Trophoblast cell (in vitro differentiated cells and primary cell): ENCODE measurements around the gene ADARB1.

ENCODE experiments used
- DNase-seq, 2 donors: peaks; one replicate each; pipeline ENCODE4 v3.0.0-alpha.2; 2016
- H2AFZ ChIP-seq: 2 replicates; pipeline ENCODE4 v1.6.1; 2013; ENCODE audit warnings: low read length, moderate library complexity, mild to moderate bottlenecking; ENCODE audit not compliant: insufficient read depth, poor library complexity
- H2AK5ac ChIP-seq: 2 replicates; pipeline ENCODE4 v1.6.1; 2013; ENCODE audit warnings: mild to moderate bottlenecking, low read length
- H2BK120ac ChIP-seq: 2 replicates; pipeline ENCODE4 v1.6.1; 2013; ENCODE audit warnings: low read length, mild to moderate bottlenecking, moderate library complexity; ENCODE audit not compliant: insufficient read depth, poor library complexity
- H2BK12ac ChIP-seq: 2 replicates; pipeline ENCODE4 v1.6.1; 2013; ENCODE audit warnings: mild to moderate bottlenecking, low read length, moderate library complexity
- H2BK5ac ChIP-seq: 2 replicates; pipeline ENCODE4 v1.6.1; 2013; ENCODE audit warnings: low read length, low read depth, moderate library complexity, mild to moderate bottlenecking; ENCODE audit not compliant: poor library complexity
- H3K14ac ChIP-seq: 2 replicates; pipeline ENCODE4 v1.6.1; 2013; ENCODE audit warnings: mild to moderate bottlenecking, low read length
- H3K18ac ChIP-seq: 2 replicates; pipeline ENCODE4 v1.6.1; 2013; ENCODE audit warnings: mild to moderate bottlenecking, low read length
- H3K23ac ChIP-seq: 2 replicates; pipeline ENCODE4 v1.6.1; 2013; ENCODE audit warnings: low read length
- H3K27ac ChIP-seq: 2 replicates; pipeline ENCODE4 v1.5.1; 2013; ENCODE audit warnings: low read depth, mild to moderate bottlenecking, inconsistent platforms, low read length, moderate library complexity
- H3K27me3 ChIP-seq: 2 replicates; pipeline ENCODE4 v1.6.1; 2013; ENCODE audit warnings: inconsistent platforms, mild to moderate bottlenecking, low read length, moderate library complexity; ENCODE audit not compliant: insufficient read depth
- H3K36me3 ChIP-seq, 2 experiments: 1 replicate in 1 of 2; 2 replicates in 1 of 2; pipeline ENCODE4 v1.6.1; 2013; ENCODE audit warnings: low read length in 2 of 2, mild to moderate bottlenecking in 2 of 2, moderate library complexity in 1 of 2; ENCODE audit not compliant: insufficient read depth in 2 of 2, control insufficient read depth in 1 of 2
- H3K4ac ChIP-seq: 2 replicates; pipeline ENCODE4 v1.6.1; 2013; ENCODE audit warnings: low read depth, mild to moderate bottlenecking, low read length, moderate library complexity
- H3K4me1 ChIP-seq, 2 experiments: 1 replicate in 1 of 2; 2 replicates in 1 of 2; pipeline ENCODE4 v1.6.1; 2013; ENCODE audit warnings: low read length in 2 of 2, mild to moderate bottlenecking in 2 of 2, moderate library complexity in 1 of 2; ENCODE audit not compliant: insufficient read depth in 2 of 2, control insufficient read depth in 1 of 2
- H3K4me2 ChIP-seq: 2 replicates; pipeline ENCODE4 v1.6.1; 2013; ENCODE audit warnings: inconsistent platforms, mild to moderate bottlenecking, low read length, moderate library complexity
- H3K4me3 ChIP-seq: 2 replicates; pipeline ENCODE4 v1.5.1; 2013; ENCODE audit warnings: mild to moderate bottlenecking, low read depth, low read length, inconsistent platforms
- H3K79me1 ChIP-seq: one replicate; pipeline ENCODE4 v1.6.1; 2013; ENCODE audit warnings: low read length
- H3K79me2 ChIP-seq: 2 replicates; pipeline ENCODE4 v1.6.1; 2013; ENCODE audit warnings: low read length, mild to moderate bottlenecking; ENCODE audit not compliant: control insufficient read depth, insufficient read depth, poor library complexity
- H3K9ac ChIP-seq: 2 replicates; pipeline ENCODE4 v1.6.1; 2013; ENCODE audit warnings: mild to moderate bottlenecking, low read length
- H3K9me3 ChIP-seq: 2 replicates; pipeline ENCODE4 v1.6.1; 2013; ENCODE audit warnings: low read depth, mild to moderate bottlenecking, control low read depth, inconsistent platforms, low read length; ENCODE audit not compliant: insufficient read depth
- H4K12ac ChIP-seq: 2 replicates; pipeline ENCODE4 v1.6.1; 2013; ENCODE audit warnings: low read depth, mild to moderate bottlenecking, low read length, moderate library complexity
- H4K8ac ChIP-seq: 2 replicates; pipeline ENCODE4 v1.6.1; 2013; ENCODE audit warnings: low read depth, mild to moderate bottlenecking, low read length, moderate library complexity
- H4K91ac ChIP-seq: one replicate; pipeline ENCODE4 v1.6.1; 2013; ENCODE audit warnings: low read depth, mild to moderate bottlenecking, low read length, moderate library complexity
- WGBS: extraction: QIAGEN DNeasy Blood & Tissue Kit; methylation state at CpG from one replicate; pipeline ENCODE4 v1.1.7; 2013; ENCODE audit warnings: missing lambda C conversion rate; ENCODE audit not compliant: insufficient read length, insufficient coverage; ENCODE audit errors: extremely low coverage; 5-methylcytosine and 5-hydroxymethylcytosine counted together

Gene ADARB1

DNA sequence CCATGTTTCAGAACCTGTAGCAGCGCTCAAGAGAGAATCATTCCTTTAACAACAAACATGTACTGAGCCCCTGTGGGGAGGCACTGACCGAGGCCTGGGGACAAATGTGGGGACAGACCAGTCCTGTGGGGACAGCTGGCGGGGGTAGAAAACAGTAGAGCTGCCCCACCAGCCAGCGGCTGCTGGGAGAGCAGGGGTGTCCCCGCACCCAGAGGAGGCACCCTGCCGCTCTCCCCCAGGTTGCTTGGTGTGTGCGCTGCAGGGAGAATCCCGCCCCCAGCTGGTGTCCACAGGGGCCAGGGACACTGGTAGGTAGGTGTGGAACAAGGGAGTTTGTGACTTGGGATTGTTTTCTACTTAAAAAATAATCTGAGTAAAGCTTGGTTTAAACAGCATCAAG is 62.1 kb downstream of the ADARB1 start:
- Histone ChIP-seq H3K23ac (no peak overlapping the region), H3K9me3 (peaks cover 2% of the 10 kb centered on the region), H3K18ac (no peak overlapping the region), H2AK5ac (no peak overlapping the region), H2BK120ac (no peak overlapping the region), H4K12ac (no peak overlapping the region), H3K4me3 (no peak overlapping the region), H3K4me1 (peaks cover 0 to 2% of the 10 kb centered on the region in 2 experiments), H3K27ac (no peak overlapping the region), H3K36me3 (peaks cover 7 to 11% of the 10 kb centered on the region in 2 experiments), H3K79me1 (no peaks in the 10 kb centered on the region), H2BK12ac (no peak overlapping the region), H3K4me2 (no peak overlapping the region), H4K91ac (no peak overlapping the region), H3K27me3 (no peaks in the 10 kb centered on the region), H4K8ac (no peak overlapping the region), H3K14ac (no peak overlapping the region), H3K4ac (no peak overlapping the region), H3K79me2 (no peaks in the 10 kb centered on the region), H2BK5ac (no peak overlapping the region), H2AFZ (no peak overlapping the region), H3K9ac (no peak overlapping the region)
- no peak for DNase-seq
- WGBS: no CpG with 5 or more reads among the region's 8 CpGs

DNA sequence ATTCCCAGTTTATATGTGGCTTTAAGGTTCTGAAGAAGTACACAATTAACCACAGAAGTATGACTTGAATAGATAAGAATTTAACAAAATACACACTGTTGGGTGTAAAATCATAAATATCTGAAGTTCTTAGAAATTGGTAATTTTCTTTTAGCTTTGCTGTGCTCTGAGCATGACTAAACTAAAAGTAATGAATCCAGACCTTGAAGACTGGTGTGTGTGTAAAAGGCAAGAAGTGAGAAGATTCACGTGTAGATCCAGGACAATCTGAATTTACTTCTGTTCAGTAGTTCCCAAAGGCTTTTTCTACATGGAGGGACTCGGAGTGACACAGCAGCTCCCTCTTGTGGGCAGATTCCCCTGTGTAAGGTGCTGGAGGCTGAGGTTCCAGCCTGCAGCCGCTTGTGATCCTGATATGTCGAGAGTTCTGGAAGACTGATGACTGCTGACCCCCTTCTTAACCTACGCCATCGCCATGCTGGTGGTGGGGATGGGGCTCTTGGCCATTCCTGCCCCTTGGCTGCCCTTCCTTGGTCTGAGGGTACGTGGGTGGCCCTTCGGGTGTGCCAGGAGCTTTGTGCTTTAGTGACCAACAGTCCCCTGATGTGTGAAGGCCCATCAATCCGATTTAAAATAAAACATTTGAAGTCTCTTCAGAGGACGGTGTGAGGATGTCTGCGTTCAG is 62.7 kb downstream of the ADARB1 start:
- no CpG with 5 or more reads among the region's 11 CpGs for WGBS

DNA sequence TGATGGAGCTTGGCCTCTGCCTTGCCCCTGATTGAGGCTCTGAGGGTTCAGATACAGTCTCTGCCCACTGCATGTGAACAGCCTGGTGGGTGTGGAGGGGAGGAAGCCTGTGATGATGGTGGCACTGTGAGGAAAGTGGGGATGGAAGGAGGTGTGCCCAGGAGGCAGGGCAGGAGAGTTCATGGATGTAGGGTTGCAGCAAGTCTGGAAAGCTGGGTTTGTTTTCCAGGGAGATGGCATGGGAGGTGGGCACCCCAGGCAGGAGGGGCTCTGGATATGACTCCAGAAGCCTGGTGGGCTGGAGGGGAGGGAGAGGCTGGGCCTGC is 63.2 kb downstream of the ADARB1 start:
- H2BK12ac ChIP-seq: no peak overlapping the region
- no peak overlapping the region for H4K12ac ChIP-seq
- H2AFZ ChIP-seq: no peak overlapping the region
- no peak overlapping the region for H2AK5ac ChIP-seq
- no peak overlapping the region for H2BK5ac ChIP-seq
- H2BK120ac ChIP-seq: no peak overlapping the region
- no peak overlapping the region for H3K14ac ChIP-seq
- no peak overlapping the region for H4K91ac ChIP-seq
- H3K4me2 ChIP-seq: no peak overlapping the region
- H3K18ac ChIP-seq: no peak overlapping the region
- peaks cover 2% of the 10 kb centered on the region for H3K9me3 ChIP-seq
- peaks cover 7 to 11% of the 10 kb centered on the region in 2 experiments for H3K36me3 ChIP-seq
- no peaks in the 10 kb centered on the region for H3K79me1 ChIP-seq
- no peak overlapping the region for H3K4me3 ChIP-seq
- peaks cover 0 to 2% of the 10 kb centered on the region in 2 experiments for H3K4me1 ChIP-seq
- no peak overlapping the region for H3K23ac ChIP-seq
- DNase-seq: no peak
- H3K4ac ChIP-seq: no peak overlapping the region
- H3K9ac ChIP-seq: no peak overlapping the region
- H3K27ac ChIP-seq: no peak overlapping the region
- H3K79me2 ChIP-seq: no peaks in the 10 kb centered on the region
- no peaks in the 10 kb centered on the region for H3K27me3 ChIP-seq
- no peak overlapping the region for H4K8ac ChIP-seq

More for the DNA sequence above, 62.7 kb downstream of the ADARB1 start:
- Histone ChIP-seq H3K18ac (no peak overlapping the region), H2AK5ac (no peak overlapping the region), H4K8ac (no peak overlapping the region), H2AFZ (no peak overlapping the region), H3K79me1 (no peaks in the 10 kb centered on the region), H3K23ac (no peak overlapping the region), H3K27me3 (no peaks in the 10 kb centered on the region), H3K4me3 (no peak overlapping the region), H3K79me2 (no peaks in the 10 kb centered on the region), H3K36me3 (peaks cover 7 to 11% of the 10 kb centered on the region in 2 experiments), H3K4me1 (peaks cover 0 to 2% of the 10 kb centered on the region in 2 experiments), H4K12ac (no peak overlapping the region), H2BK12ac (no peak overlapping the region), H3K4ac (no peak overlapping the region), H3K9me3 (peaks cover 2% of the 10 kb centered on the region), H2BK120ac (no peak overlapping the region), H3K27ac (no peak overlapping the region), H3K9ac (no peak overlapping the region), H3K14ac (no peak overlapping the region), H2BK5ac (no peak overlapping the region), H3K4me2 (no peak overlapping the region), H4K91ac (no peak overlapping the region)
- peak; percentile 80 to 92 for DNase-seq

DNA sequence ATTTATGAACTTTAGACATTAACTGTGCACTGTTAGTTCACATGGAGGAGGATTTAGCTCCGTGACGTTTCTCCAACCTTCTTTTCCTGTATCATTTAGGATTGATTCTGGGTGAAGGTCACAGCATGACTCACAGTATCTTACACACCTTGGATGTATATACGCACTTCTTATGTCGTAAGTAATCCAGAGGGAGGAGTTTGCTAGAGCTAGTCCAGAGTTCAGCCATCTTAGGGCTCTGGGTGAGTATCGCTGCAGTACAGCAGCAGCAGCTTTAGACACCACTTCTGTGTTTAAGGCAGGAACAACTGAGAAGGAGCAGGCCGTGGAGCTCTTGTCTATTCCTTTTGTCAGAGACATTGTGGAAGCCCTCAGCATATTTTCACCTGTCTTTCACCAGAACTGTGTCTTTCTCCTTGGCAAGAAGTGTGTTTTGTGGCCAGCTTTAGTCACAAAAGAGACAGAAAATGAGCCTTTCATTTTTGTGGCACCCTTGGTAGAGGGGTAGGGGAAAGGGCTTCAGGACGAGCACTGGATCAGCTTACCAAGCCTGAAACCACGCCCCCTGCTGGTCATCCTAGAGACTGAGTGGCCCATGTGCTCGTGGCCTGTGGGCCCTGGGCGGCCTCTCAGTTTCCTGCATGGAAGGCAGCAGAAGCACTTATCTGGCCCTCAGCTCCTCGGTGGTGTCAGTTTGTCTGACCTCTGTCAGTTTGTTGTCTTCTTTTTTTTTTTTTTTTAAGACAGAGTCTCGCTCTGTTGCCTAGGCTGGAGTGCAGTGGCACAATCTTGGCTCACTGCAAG is 64.0 kb downstream of the ADARB1 start:
- H3K4ac ChIP-seq: no peak overlapping the region
- DNase-seq: peak; percentile 56 to 80
- H2AK5ac ChIP-seq: no peak overlapping the region
- H3K23ac ChIP-seq: no peak overlapping the region
- peaks cover 7 to 11% of the 10 kb centered on the region in 2 experiments for H3K36me3 ChIP-seq
- H4K8ac ChIP-seq: no peak overlapping the region
- no peak overlapping the region for H3K14ac ChIP-seq
- H4K12ac ChIP-seq: no peak overlapping the region
- no peak overlapping the region for H4K91ac ChIP-seq
- no peak overlapping the region for H3K4me3 ChIP-seq
- no peak overlapping the region for H2BK120ac ChIP-seq
- H3K79me1 ChIP-seq: no peaks in the 10 kb centered on the region
- H3K27me3 ChIP-seq: no peaks in the 10 kb centered on the region
- no peaks in the 10 kb centered on the region for H3K4me1 ChIP-seq
- no peak overlapping the region for H2BK5ac ChIP-seq
- H3K27ac ChIP-seq: no peak overlapping the region
- no CpG with 5 or more reads among the region's 12 CpGs for WGBS
- no peak overlapping the region for H3K4me2 ChIP-seq
- no peak overlapping the region for H2BK12ac ChIP-seq
- no peaks in the 10 kb centered on the region for H3K79me2 ChIP-seq
- no peak overlapping the region for H3K9ac ChIP-seq
- peaks cover 2% of the 10 kb centered on the region for H3K9me3 ChIP-seq
- H3K18ac ChIP-seq: no peak overlapping the region
- H2AFZ ChIP-seq: no peak overlapping the region
